Liver (tissue), 3 donors: Measurements from ENCODE around the gene SAMD14.

Experiments used
- CTCF ChIP-seq: fragments of 150-350 bp; IDR thresholded peaks from 2 replicates; pipeline ENCODE4 v1.5.1; 2017; ENCODE audit warnings: improper control_type of control experiment, low read depth, low read length; ENCODE audit not compliant: missing input control
- EGR1 ChIP-seq, 2 donors: IDR thresholded peaks; 2 replicates each; pipeline ENCODE4 v1.6.1; 2016 to 2018; ENCODE audit warnings: antibody characterized with exemption in 2 of 2, low read depth in 2 of 2
- FOXA1 ChIP-seq: IDR thresholded peaks from 2 replicates; pipeline ENCODE4 v1.6.1; 2016; ENCODE audit warnings: antibody characterized with exemption
- GABPA ChIP-seq, 2 donors: IDR thresholded peaks in 1 of 2; conservative IDR thresholded peaks in 1 of 2; 2 replicates each; pipeline ENCODE4 v1.6.1; 2016; ENCODE audit warnings: antibody characterized with exemption in 2 of 2, mild to moderate bottlenecking in 1 of 2, moderate library complexity in 1 of 2
- HNF4A ChIP-seq, 2 donors: conservative IDR thresholded peaks; 2 replicates each; pipeline ENCODE4 v1.6.1; 2016; ENCODE audit warnings: antibody characterized with exemption in 2 of 2, mild to moderate bottlenecking in 2 of 2
- JUND ChIP-seq, 2 donors: IDR thresholded peaks; 2 replicates each; pipeline ENCODE4 v1.6.1; 2016; ENCODE audit warnings: antibody characterized with exemption in 2 of 2
- NR2F2 ChIP-seq: IDR thresholded peaks from 2 replicates; pipeline ENCODE4 v1.6.1; 2016; ENCODE audit warnings: antibody characterized with exemption
- RAD21 ChIP-seq, 2 donors: IDR thresholded peaks; 2 replicates each; pipeline ENCODE4 v1.6.1; 2016; ENCODE audit warnings: antibody characterized with exemption in 2 of 2, mild to moderate bottlenecking in 2 of 2
- RXRA ChIP-seq, 2 donors: IDR thresholded peaks; 2 replicates each; pipeline ENCODE4 v1.6.1; 2017 to 2018; ENCODE audit warnings: antibody characterized with exemption in 2 of 2, mild to moderate bottlenecking in 1 of 2
- SP1 ChIP-seq: IDR thresholded peaks from 2 replicates; pipeline ENCODE4 v1.6.1; 2018; ENCODE audit warnings: antibody characterized with exemption, mild to moderate bottlenecking
- TAF1 ChIP-seq: conservative IDR thresholded peaks from 2 replicates; pipeline ENCODE4 v1.6.1; 2016; ENCODE audit warnings: antibody characterized with exemption, mild to moderate bottlenecking
- YY1 ChIP-seq: IDR thresholded peaks from 2 replicates; pipeline ENCODE4 v1.6.1; 2016; ENCODE audit warnings: antibody characterized with exemption, mild to moderate bottlenecking
- TF ChIP-seq, protein P1 (sequence below): IDR thresholded peaks from 2 replicates; pipeline ENCODE4 v1.6.1; 2016; ENCODE audit warnings: antibody characterized with exemption, mild to moderate bottlenecking
- TF ChIP-seq, protein P2 (sequence below): IDR thresholded peaks from 2 replicates; pipeline ENCODE4 v1.6.1; 2016; ENCODE audit warnings: antibody characterized with exemption
- donor health status: healthy.
- donor health status: healthy.

- TF ChIP-seq CTCF (no peak), GABPA (IDR thresholded peaks at IDR 0.05 in 1 of 2, conservative IDR thresholded peaks at IDR 0.05 in 1 of 2) (no peak), RAD21 (IDR thresholded peaks at IDR 0.05) (no peak), RXRA (IDR thresholded peaks at IDR 0.05) (no peak), EGR1 (IDR thresholded peaks at IDR 0.05; ENCODE audit: low read depth in 2 of 2) (no peak), SP1 (no peak), YY1 (no peak), JUND (IDR thresholded peaks at IDR 0.05) (no peak), HNF4A (conservative IDR thresholded peaks at IDR 0.05) (no peak), TAF1 (no peak), FOXA1 (no peak), NR2F2 (no peak)
- TF ChIP-seq, protein P1, sequence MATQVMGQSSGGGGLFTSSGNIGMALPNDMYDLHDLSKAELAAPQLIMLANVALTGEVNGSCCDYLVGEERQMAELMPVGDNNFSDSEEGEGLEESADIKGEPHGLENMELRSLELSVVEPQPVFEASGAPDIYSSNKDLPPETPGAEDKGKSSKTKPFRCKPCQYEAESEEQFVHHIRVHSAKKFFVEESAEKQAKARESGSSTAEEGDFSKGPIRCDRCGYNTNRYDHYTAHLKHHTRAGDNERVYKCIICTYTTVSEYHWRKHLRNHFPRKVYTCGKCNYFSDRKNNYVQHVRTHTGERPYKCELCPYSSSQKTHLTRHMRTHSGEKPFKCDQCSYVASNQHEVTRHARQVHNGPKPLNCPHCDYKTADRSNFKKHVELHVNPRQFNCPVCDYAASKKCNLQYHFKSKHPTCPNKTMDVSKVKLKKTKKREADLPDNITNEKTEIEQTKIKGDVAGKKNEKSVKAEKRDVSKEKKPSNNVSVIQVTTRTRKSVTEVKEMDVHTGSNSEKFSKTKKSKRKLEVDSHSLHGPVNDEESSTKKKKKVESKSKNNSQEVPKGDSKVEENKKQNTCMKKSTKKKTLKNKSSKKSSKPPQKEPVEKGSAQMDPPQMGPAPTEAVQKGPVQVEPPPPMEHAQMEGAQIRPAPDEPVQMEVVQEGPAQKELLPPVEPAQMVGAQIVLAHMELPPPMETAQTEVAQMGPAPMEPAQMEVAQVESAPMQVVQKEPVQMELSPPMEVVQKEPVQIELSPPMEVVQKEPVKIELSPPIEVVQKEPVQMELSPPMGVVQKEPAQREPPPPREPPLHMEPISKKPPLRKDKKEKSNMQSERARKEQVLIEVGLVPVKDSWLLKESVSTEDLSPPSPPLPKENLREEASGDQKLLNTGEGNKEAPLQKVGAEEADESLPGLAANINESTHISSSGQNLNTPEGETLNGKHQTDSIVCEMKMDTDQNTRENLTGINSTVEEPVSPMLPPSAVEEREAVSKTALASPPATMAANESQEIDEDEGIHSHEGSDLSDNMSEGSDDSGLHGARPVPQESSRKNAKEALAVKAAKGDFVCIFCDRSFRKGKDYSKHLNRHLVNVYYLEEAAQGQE: no peak
- TF ChIP-seq, protein P2, sequence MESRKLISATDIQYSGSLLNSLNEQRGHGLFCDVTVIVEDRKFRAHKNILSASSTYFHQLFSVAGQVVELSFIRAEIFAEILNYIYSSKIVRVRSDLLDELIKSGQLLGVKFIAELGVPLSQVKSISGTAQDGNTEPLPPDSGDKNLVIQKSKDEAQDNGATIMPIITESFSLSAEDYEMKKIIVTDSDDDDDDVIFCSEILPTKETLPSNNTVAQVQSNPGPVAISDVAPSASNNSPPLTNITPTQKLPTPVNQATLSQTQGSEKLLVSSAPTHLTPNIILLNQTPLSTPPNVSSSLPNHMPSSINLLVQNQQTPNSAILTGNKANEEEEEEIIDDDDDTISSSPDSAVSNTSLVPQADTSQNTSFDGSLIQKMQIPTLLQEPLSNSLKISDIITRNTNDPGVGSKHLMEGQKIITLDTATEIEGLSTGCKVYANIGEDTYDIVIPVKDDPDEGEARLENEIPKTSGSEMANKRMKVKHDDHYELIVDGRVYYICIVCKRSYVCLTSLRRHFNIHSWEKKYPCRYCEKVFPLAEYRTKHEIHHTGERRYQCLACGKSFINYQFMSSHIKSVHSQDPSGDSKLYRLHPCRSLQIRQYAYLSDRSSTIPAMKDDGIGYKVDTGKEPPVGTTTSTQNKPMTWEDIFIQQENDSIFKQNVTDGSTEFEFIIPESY: no peak
These were observed 63.0 kb downstream of the SAMD14 start for GRCh38 chr17:50066995-50067394.
